ENCODE data around the gene GTPBP2. TPM values are rescaled to one million over a fixed set of nuclear protein-coding genes. Genes with fewer than 3 reads are reported as not detected.

GTPBP2 gene
- total and polyA plus RNA-seq, 2 experiments from 2014 or later: 17.5 to 55.9 TPM

DNA sequence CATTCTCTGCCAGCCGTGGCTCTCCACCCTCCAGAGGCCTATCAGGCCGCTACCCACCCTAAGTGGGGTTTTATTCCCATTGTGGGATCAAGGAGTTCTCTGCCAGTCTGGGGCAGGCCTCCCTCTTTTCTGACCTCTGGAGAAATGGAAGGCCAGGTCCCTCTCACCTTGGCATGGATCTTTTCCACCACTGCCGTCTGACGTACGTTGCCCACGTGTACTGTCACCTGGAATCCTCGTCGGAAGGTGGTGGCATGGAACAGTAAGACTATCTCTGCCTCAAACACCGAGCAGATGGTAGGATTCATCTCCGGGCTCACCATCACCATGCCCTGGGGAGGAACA, 7.3 kb downstream of the GTPBP2 start:
- Mint-ChIP-seq H3K9me3 (no peaks in the 10 kb centered on the region), H3K36me3 (ENCODE audit: low read depth) (peaks cover 60% of the 10 kb centered on the region), H3K27ac (no peak overlapping the region), H3K4me3 (no peak overlapping the region), H3K27me3 (ENCODE audit: insufficient read depth, low read depth, poor library complexity) (peaks cover 4% of the 10 kb centered on the region), H3K4me1 (no peaks in the 10 kb centered on the region; the same call in 2 of the 3 replicates)
- Histone ChIP-seq H3K4me3 (no peak overlapping the region), H3K9me2 (ENCODE audit: insufficient read depth) (no peaks in the 10 kb centered on the region), H3K27ac (ENCODE audit: low read depth) (no peak overlapping the region), H3K4me2 (no peak overlapping the region), H3K79me2 (replicated peaks; ENCODE audit: insufficient read depth) (peaks cover 2% of the 10 kb centered on the region; the same call in 1 of the 2 replicates), H3K27me3 (ENCODE audit: insufficient read depth) (no peaks in the 10 kb centered on the region), H4K20me1 (replicated peaks; ENCODE audit: insufficient read depth) (no peaks in the 10 kb centered on the region; the same call in 1 of the 2 replicates), H3K36me3 (ENCODE audit: insufficient read depth) (peaks cover 15% of the 10 kb centered on the region), H3K4me1 (ENCODE audit: insufficient read depth) (no peaks in the 10 kb centered on the region), H2AFZ (no peak overlapping the region), H3F3A (replicated peaks; ENCODE audit: low read depth) (peaks cover 4% of the 10 kb centered on the region; the same call in 1 of the 2 replicates)
- no peak for ATAC-seq
- TF ChIP-seq JUNB (IDR thresholded peaks at IDR 0.05; ENCODE audit: unreplicated experiment): no peak
- no peak for DNase-seq (ENCODE audit: low spot score)

DNA sequence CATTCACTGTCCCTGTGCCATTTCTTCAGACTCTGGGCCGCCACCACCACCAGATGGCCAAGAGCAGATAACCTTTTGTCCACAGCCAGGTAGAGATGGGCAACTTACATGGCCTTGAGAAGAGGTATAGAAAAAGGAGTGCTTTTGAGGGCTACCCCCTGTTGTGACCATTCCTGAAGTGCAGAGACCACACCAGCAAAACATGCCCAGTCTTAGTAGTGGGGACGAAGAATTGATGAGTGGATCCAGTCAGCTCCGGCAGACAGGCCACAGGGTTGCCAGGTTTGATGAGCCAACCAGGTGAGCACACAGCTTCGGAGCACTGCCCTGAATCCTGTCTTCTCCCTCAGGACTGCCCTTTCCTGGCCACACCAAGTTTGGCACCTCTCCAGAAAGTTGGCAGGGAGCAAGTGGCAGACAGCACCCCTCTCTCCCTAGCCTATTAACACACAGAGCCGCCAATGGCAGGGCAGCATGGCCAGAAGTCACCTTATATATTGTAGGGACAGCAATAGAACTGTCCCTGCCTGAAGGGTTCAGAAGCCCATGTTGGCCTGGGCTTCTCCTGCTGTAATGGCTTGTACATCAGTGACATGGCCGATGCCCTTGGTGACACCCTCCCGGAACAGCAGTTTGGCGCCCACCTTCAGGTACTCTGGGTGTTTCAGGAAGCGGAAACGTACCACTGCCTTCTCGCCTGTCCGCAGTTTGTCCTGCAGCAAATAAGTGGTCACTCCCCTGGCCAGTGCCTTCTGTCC, 7.8 kb downstream of the GTPBP2 start:
- Mint-ChIP-seq H3K4me1 (no peaks in the 10 kb centered on the region; the same call in 2 of the 3 replicates), H3K9me3 (no peaks in the 10 kb centered on the region), H3K4me3 (no peak overlapping the region), H3K27me3 (ENCODE audit: insufficient read depth, low read depth, poor library complexity) (peaks cover 4% of the 10 kb centered on the region), H3K36me3 (ENCODE audit: low read depth) (peaks cover 56% of the 10 kb centered on the region), H3K27ac (no peak overlapping the region)
- H4K20me1 ChIP-seq (replicated peaks; ENCODE audit: insufficient read depth): no peaks in the 10 kb centered on the region; the same call in 1 of the 2 replicates
- no peak overlapping the region for H3K4me2 ChIP-seq
- peaks cover 4% of the 10 kb centered on the region; the same call in 1 of the 2 replicates for H3F3A ChIP-seq (replicated peaks; ENCODE audit: low read depth)
- no peaks in the 10 kb centered on the region for H3K4me1 ChIP-seq (ENCODE audit: insufficient read depth)
- ATAC-seq (no peak), DNase-seq (ENCODE audit: low spot score) (no peak)
- H3K27me3 ChIP-seq (ENCODE audit: insufficient read depth): no peaks in the 10 kb centered on the region
- H3K9me2 ChIP-seq (ENCODE audit: insufficient read depth): no peaks in the 10 kb centered on the region
- no peak overlapping the region for H3K27ac ChIP-seq (ENCODE audit: low read depth)
- no peak overlapping the region for H3K4me3 ChIP-seq
- no peaks in the 10 kb centered on the region; the same call in 1 of the 2 replicates for H3K79me2 ChIP-seq (replicated peaks; ENCODE audit: insufficient read depth)
- no peak overlapping the region for H2AFZ ChIP-seq
- peaks cover 15% of the 10 kb centered on the region for H3K36me3 ChIP-seq (ENCODE audit: insufficient read depth)
- TF ChIP-seq NANOG (IDR thresholded peaks at IDR 0.05; ENCODE audit: borderline replicate concordance) (no peak), ZNF331 (CRISPR knock-in tag; IDR thresholded peaks at IDR 0.05; ENCODE audit: low read depth) (no peak), CREB1 (CRISPR knock-in tag; IDR thresholded peaks at IDR 0.05; ENCODE audit: low read depth) (no peak), JUNB (IDR thresholded peaks at IDR 0.05; ENCODE audit: unreplicated experiment) (no peak), STAT1 (IDR thresholded peaks at IDR 0.05; ENCODE audit: unreplicated experiment) (no peak)
- TF ChIP-seq, protein P1, sequence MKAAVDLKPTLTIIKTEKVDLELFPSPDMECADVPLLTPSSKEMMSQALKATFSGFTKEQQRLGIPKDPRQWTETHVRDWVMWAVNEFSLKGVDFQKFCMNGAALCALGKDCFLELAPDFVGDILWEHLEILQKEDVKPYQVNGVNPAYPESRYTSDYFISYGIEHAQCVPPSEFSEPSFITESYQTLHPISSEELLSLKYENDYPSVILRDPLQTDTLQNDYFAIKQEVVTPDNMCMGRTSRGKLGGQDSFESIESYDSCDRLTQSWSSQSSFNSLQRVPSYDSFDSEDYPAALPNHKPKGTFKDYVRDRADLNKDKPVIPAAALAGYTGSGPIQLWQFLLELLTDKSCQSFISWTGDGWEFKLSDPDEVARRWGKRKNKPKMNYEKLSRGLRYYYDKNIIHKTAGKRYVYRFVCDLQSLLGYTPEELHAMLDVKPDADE (IDR thresholded peaks at IDR 0.05): no peak
- TF ChIP-seq, protein P2, sequence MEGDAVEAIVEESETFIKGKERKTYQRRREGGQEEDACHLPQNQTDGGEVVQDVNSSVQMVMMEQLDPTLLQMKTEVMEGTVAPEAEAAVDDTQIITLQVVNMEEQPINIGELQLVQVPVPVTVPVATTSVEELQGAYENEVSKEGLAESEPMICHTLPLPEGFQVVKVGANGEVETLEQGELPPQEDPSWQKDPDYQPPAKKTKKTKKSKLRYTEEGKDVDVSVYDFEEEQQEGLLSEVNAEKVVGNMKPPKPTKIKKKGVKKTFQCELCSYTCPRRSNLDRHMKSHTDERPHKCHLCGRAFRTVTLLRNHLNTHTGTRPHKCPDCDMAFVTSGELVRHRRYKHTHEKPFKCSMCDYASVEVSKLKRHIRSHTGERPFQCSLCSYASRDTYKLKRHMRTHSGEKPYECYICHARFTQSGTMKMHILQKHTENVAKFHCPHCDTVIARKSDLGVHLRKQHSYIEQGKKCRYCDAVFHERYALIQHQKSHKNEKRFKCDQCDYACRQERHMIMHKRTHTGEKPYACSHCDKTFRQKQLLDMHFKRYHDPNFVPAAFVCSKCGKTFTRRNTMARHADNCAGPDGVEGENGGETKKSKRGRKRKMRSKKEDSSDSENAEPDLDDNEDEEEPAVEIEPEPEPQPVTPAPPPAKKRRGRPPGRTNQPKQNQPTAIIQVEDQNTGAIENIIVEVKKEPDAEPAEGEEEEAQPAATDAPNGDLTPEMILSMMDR (conservative IDR thresholded peaks at IDR 0.05; ENCODE audit: low read depth in 2 of 2): no peak
- TF ChIP-seq, protein P3, sequence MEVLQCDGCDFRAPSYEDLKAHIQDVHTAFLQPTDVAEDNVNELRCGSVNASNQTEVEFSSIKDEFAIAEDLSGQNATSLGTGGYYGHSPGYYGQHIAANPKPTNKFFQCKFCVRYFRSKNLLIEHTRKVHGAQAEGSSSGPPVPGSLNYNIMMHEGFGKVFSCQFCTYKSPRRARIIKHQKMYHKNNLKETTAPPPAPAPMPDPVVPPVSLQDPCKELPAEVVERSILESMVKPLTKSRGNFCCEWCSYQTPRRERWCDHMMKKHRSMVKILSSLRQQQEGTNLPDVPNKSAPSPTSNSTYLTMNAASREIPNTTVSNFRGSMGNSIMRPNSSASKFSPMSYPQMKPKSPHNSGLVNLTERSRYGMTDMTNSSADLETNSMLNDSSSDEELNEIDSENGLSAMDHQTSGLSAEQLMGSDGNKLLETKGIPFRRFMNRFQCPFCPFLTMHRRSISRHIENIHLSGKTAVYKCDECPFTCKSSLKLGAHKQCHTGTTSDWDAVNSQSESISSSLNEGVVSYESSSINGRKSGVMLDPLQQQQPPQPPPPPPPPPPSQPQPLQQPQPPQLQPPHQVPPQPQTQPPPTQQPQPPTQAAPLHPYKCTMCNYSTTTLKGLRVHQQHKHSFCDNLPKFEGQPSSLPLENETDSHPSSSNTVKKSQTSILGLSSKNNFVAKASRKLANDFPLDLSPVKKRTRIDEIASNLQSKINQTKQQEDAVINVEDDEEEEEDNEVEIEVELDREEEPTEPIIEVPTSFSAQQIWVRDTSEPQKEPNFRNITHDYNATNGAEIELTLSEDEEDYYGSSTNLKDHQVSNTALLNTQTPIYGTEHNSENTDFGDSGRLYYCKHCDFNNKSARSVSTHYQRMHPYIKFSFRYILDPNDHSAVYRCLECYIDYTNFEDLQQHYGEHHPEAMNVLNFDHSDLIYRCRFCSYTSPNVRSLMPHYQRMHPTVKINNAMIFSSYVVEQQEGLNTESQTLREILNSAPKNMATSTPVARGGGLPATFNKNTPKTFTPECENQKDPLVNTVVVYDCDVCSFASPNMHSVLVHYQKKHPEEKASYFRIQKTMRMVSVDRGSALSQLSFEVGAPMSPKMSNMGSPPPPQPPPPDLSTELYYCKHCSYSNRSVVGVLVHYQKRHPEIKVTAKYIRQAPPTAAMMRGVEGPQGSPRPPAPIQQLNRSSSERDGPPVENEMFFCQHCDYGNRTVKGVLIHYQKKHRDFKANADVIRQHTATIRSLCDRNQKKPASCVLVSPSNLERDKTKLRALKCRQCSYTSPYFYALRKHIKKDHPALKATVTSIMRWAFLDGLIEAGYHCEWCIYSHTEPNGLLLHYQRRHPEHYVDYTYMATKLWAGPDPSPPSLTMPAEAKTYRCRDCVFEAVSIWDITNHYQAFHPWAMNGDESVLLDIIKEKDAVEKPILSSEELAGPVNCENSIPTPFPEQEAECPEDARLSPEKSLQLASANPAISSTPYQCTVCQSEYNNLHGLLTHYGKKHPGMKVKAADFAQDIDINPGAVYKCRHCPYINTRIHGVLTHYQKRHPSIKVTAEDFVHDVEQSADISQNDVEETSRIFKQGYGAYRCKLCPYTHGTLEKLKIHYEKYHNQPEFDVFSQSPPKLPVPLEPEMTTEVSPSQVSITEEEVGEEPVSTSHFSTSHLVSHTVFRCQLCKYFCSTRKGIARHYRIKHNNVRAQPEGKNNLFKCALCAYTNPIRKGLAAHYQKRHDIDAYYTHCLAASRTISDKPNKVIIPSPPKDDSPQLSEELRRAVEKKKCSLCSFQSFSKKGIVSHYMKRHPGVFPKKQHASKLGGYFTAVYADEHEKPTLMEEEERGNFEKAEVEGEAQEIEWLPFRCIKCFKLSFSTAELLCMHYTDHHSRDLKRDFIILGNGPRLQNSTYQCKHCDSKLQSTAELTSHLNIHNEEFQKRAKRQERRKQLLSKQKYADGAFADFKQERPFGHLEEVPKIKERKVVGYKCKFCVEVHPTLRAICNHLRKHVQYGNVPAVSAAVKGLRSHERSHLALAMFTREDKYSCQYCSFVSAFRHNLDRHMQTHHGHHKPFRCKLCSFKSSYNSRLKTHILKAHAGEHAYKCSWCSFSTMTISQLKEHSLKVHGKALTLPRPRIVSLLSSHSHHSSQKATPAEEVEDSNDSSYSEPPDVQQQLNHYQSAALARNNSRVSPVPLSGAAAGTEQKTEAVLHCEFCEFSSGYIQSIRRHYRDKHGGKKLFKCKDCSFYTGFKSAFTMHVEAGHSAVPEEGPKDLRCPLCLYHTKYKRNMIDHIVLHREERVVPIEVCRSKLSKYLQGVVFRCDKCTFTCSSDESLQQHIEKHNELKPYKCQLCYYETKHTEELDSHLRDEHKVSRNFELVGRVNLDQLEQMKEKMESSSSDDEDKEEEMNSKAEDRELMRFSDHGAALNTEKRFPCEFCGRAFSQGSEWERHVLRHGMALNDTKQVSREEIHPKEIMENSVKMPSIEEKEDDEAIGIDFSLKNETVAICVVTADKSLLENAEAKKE (CRISPR knock-in tag; IDR thresholded peaks at IDR 0.05): no peak
